Stimulated activated CD8-positive, alpha-beta memory T cell treated with anti-CD3 and anti-CD28 coated beads, Interleukin-2, amount 100 ng/mL, for 1 hour (primary cell): ENCODE data around the gene ACOX1.

Experiments
- DNase-seq, 2 donors: peaks; one replicate each; pipeline ENCODE4 v3.0.0-alpha.2; 2020; ENCODE audit warnings: low read depth in 2 of 2

Gene ACOX1

GRCh38 chr17:76008630-76009425, 29.9 kb upstream of the ACOX1 start:
- no peak for DNase-seq

- DNase-seq = no peak
Measured at GRCh38 chr17:76008208-76008607, 29.2 kb upstream of the ACOX1 start.

GRCh38 chr17:76007850-76008165, 28.8 kb upstream of the ACOX1 start:
- DNase-seq = no peak

GRCh38 chr17:76007131-76007849, 28.3 kb upstream of the ACOX1 start:
- DNase-seq = no peak

- peak; percentile 65 to 67 for DNase-seq
Measured at GRCh38 chr17:76005263-76006149, 26.5 kb upstream of the ACOX1 start.

GRCh38 chr17:76004750-76005262, 25.8 kb upstream of the ACOX1 start:
- DNase-seq = no peak

- no peak for DNase-seq
Measured at GRCh38 chr17:76003915-76004314, 24.9 kb upstream of the ACOX1 start.

- no peak for DNase-seq
Measured at GRCh38 chr17:76002100-76002499, 23.1 kb upstream of the ACOX1 start.

- DNase-seq = no peak
Measured at GRCh38 chr17:76000755-76001521, 22.0 kb upstream of the ACOX1 start, which contains the start of gene CDK3. TSS of gene CDK3 (plus strand) at chr17:76000855. CDS start at chr17:76001426, 571 bp downstream.

GRCh38 chr17:76000016-76000754, 21.2 kb upstream of the ACOX1 start:
- peak; percentile 15 to 30 for DNase-seq

- DNase-seq = no peak
Measured at GRCh38 chr17:75998327-75998795, 19.4 kb upstream of the ACOX1 start.

- no peak for DNase-seq
Measured at GRCh38 chr17:75996665-75997590, 18.0 kb upstream of the ACOX1 start.

GRCh38 chr17:75995385-75995925, 16.5 kb upstream of the ACOX1 start:
- DNase-seq = no peak

GRCh38 chr17:75994802-75995370, 15.9 kb upstream of the ACOX1 start:
- no peak for DNase-seq

- DNase-seq = no peak
Measured at GRCh38 chr17:75991396-75991795, 12.4 kb upstream of the ACOX1 start.

GRCh38 chr17:75987041-75987440, 8.1 kb upstream of the ACOX1 start:
- no peak for DNase-seq

GRCh38 chr17:75985986-75986385, 7.0 kb upstream of the ACOX1 start:
- DNase-seq = no peak

- DNase-seq = no peak
Measured at GRCh38 chr17:75983501-75984181, 4.7 kb upstream of the ACOX1 start.
